GM12878 (cell line): ENCODE measurements around the gene NLN. TPM values are rescaled to one million over a fixed set of nuclear protein-coding genes. Genes with fewer than 3 reads are reported as not detected.

Source experiments
- ATAC-seq: fragments of 200-7000 bp; cut with Tn5 transposase; 3 replicates; pipeline ENCODE4 v1.9.1; 2020; ENCODE audit warnings: mild to moderate bottlenecking, moderate library complexity
- BruUV-seq: library from RNA; stranded (reverse); fragments of 400-500 nt; replicated peaks from 2 replicates; lab custom pipeline; 2021; lab: Mats Ljungman, UMichigan
- CTCF ChIA-PET: fragments of 300-600 bp; sonication (Branson Sonifier 250); formaldehyde crosslinking; extraction: SDS; loops from one replicate; lab custom pipeline; 2021; ENCODE audit warnings: inconsistent platforms; lab: Yijun Ruan, JAX
- POLR2A ChIA-PET: fragments of 350-600 bp; formaldehyde crosslinking; extraction: SDS; loops from one replicate; lab custom pipeline; 2021; ENCODE audit warnings: inconsistent platforms; lab: Charles Lee
- RAD21 ChIA-PET: fragments of 300-600 bp; sonication (Branson Sonifier 250); formaldehyde crosslinking; loops from one replicate; lab custom pipeline; 2023; ENCODE audit warnings: antibody characterized with exemption; ENCODE audit not compliant: unreplicated experiment; lab: Charles Lee
- SMC1A ChIA-PET: fragments of 300-600 bp; sonication (Branson Sonifier 250); formaldehyde crosslinking; loops from one replicate; lab custom pipeline; 2023; ENCODE audit not compliant: unreplicated experiment, uncharacterized antibody; lab: Charles Lee
- DNase-seq: peaks from one replicate; pipeline ENCODE4 v3.0.0-alpha.2; 2011; ENCODE audit warnings: low read depth, low spot score
- FAIRE-seq: peaks from 3 replicates; lab custom pipeline; 2011; peaks lifted over from hg19 to GRCh38; lab: Jason Lieb, UNC
- H2AFZ ChIP-seq: 2 replicates; pipeline ENCODE4 v1.6.0; 2011; ENCODE audit warnings: low read depth, low read length, control low read depth; ENCODE audit not compliant: control insufficient read depth
- H3K27ac ChIP-seq: 2 replicates; pipeline ENCODE4 v1.5.1; 2011; ENCODE audit warnings: control low read depth; ENCODE audit not compliant: control insufficient read depth, insufficient read depth
- H3K27me3 ChIP-seq, 2 experiments: replicated peaks in 1 of 2; 2 replicates each; pipeline versions ENCODE4 v1.6.0 to v1.6.1; 2011; ENCODE audit warnings: low read length in 1 of 2; ENCODE audit not compliant: control insufficient read depth in 2 of 2, insufficient read depth in 2 of 2
- H3K36me3 ChIP-seq, 2 experiments: 2 replicates each; pipeline ENCODE4 v1.5.1; 2011; ENCODE audit warnings: low read length in 1 of 2; ENCODE audit not compliant: control insufficient read depth in 2 of 2, insufficient read depth in 2 of 2
- H3K4me1 ChIP-seq: 2 replicates; pipeline ENCODE4 v1.6.1; 2011; ENCODE audit warnings: mild to moderate bottlenecking, low read length, moderate library complexity, mixed read lengths; ENCODE audit not compliant: control insufficient read depth, insufficient read depth
- H3K4me2 ChIP-seq: 2 replicates; pipeline ENCODE4 v1.6.0; 2011; ENCODE audit warnings: control low read depth; ENCODE audit not compliant: control insufficient read depth, insufficient read depth
- H3K4me3 ChIP-seq: fragments of 200-600 bp; sonication (generic); 2 replicates; pipeline ENCODE4 v1.5.1; 2016
- H3K79me2 ChIP-seq: 2 replicates; pipeline ENCODE4 v1.6.0; 2011; ENCODE audit warnings: low read length; ENCODE audit not compliant: control insufficient read depth, insufficient read depth
- H3K9ac ChIP-seq: 2 replicates; pipeline ENCODE4 v1.8.0; 2011; ENCODE audit warnings: low read length, control low read depth, mixed read lengths; ENCODE audit not compliant: control insufficient read depth, insufficient read depth
- H3K9me3 ChIP-seq: replicated peaks from 3 replicates; pipeline ENCODE4 v1.5.1; 2011; ENCODE audit warnings: mild to moderate bottlenecking, low read length; ENCODE audit not compliant: control insufficient read depth, insufficient read depth
- H4K20me1 ChIP-seq: 2 replicates; pipeline ENCODE4 v1.6.0; 2011; ENCODE audit not compliant: control insufficient read depth, insufficient read depth
- ASH2L ChIP-seq: fragments of 300-600, 200-600 bp; sonication (generic); IDR thresholded peaks from 2 replicates; pipeline ENCODE4 v1.6.1; 2017; ENCODE audit warnings: low read depth, mild to moderate bottlenecking, borderline replicate concordance
- BACH1 ChIP-seq: fragments of 450-650 bp; IDR thresholded peaks from 2 replicates; pipeline ENCODE4 v1.6.1; 2017; ENCODE audit warnings: mild to moderate bottlenecking, borderline replicate concordance
- BHLHE40 ChIP-seq, 2 experiments: fragments of 450-650 bp in 1 of 2; IDR thresholded peaks; 2 replicates each; pipeline ENCODE4 v1.6.1; 2011 to 2017; ENCODE audit warnings: low read depth in 2 of 2, borderline replicate concordance in 1 of 2, improper control_type of control experiment in 1 of 2, low read length in 1 of 2, mild to moderate bottlenecking in 1 of 2
- CBFB ChIP-seq: IDR thresholded peaks from 2 replicates; pipeline ENCODE4 v1.6.1; 2016; ENCODE audit warnings: antibody characterized with exemption, low read depth
- CEBPB ChIP-seq, 2 experiments: fragments of 150-350 bp in 1 of 2; IDR thresholded peaks; 2 replicates each; pipeline ENCODE4 v1.6.1; 2012 to 2014; ENCODE audit warnings: low read depth in 2 of 2, low read length in 2 of 2, borderline replicate concordance in 1 of 2, inconsistent platforms in 1 of 2
- CREB1 ChIP-seq: IDR thresholded peaks from 2 replicates; pipeline ENCODE4 v1.6.1; 2012; ENCODE audit warnings: low read depth, mild to moderate bottlenecking, inconsistent platforms
- FOXK2 ChIP-seq: fragments of 450-650 bp; IDR thresholded peaks from 2 replicates; pipeline ENCODE4 v1.6.1; 2017; ENCODE audit warnings: mild to moderate bottlenecking, moderate library complexity
- MTA2 ChIP-seq: fragments of 450-650 bp; IDR thresholded peaks from 2 replicates; pipeline ENCODE4 v1.6.1; 2016; ENCODE audit warnings: low read depth, mild to moderate bottlenecking, moderate library complexity
- NFIC ChIP-seq: IDR thresholded peaks from 2 replicates; pipeline ENCODE4 v1.6.1; 2012; ENCODE audit warnings: low read depth, mild to moderate bottlenecking, inconsistent platforms, low read length, moderate library complexity
- NFYB ChIP-seq: IDR thresholded peaks from 2 replicates; pipeline ENCODE4 v1.6.1; 2011; ENCODE audit warnings: low read depth, mild to moderate bottlenecking, low read length, improper control_type of control experiment, moderate library complexity; ENCODE audit not compliant: insufficient read depth
- RCOR1 ChIP-seq: conservative IDR thresholded peaks from 2 replicates; pipeline ENCODE4 v1.6.1; 2012; ENCODE audit warnings: low read depth, low read length, improper control_type of control experiment
- RFX5 ChIP-seq: IDR thresholded peaks from 2 replicates; pipeline ENCODE4 v1.6.1; 2011; ENCODE audit warnings: low read depth, low read length, improper control_type of control experiment
- TARDBP ChIP-seq: IDR thresholded peaks from 2 replicates; pipeline ENCODE4 v1.6.1; 2016; ENCODE audit warnings: borderline replicate concordance
- TBL1XR1 ChIP-seq: IDR thresholded peaks from 2 replicates; pipeline ENCODE4 v1.6.1; 2012; ENCODE audit warnings: low read depth, low read length, improper control_type of control experiment
- TCF3 ChIP-seq: IDR thresholded peaks from 2 replicates; pipeline ENCODE4 v1.6.1; 2012; ENCODE audit warnings: low read depth, mild to moderate bottlenecking, low read length, borderline replicate concordance; ENCODE audit not compliant: insufficient read depth
- ZBED1 ChIP-seq: IDR thresholded peaks from 2 replicates; pipeline ENCODE4 v1.6.1; 2016; ENCODE audit warnings: borderline replicate concordance
- ZNF274 ChIP-seq: IDR thresholded peaks from one replicate; pipeline ENCODE4 v1.8.0; 2011; ENCODE audit not compliant: insufficient read length, insufficient read depth
- ZZZ3 ChIP-seq: IDR thresholded peaks from 2 replicates; pipeline ENCODE4 v1.6.1; 2011; ENCODE audit warnings: low read depth; ENCODE audit not compliant: control insufficient read depth, insufficient read length
- WGBS: methylation state at CpG from one replicate; pipeline ENCODE4 v1.1.6; 2016; ENCODE audit warnings: low lambda C conversion rate; ENCODE audit not compliant: insufficient replicate concordance, insufficient coverage; ENCODE audit errors: missing lambda C conversion rate; 5-methylcytosine and 5-hydroxymethylcytosine counted together
- in situ Hi-C: fragments of 300-500 bp; cut with MboI; formaldehyde crosslinking; loops from 9 replicates; pipeline ENCODE4 v1.14.3; 2018; ENCODE audit warnings: mixed read lengths
- intact Hi-C: fragments of 100-400 bp; cut with micrococcal nuclease; formaldehyde crosslinking; loops from one replicate; pipeline ENCODE4 v1.14.2; 2022; ENCODE audit not compliant: unreplicated experiment
- polyA plus RNA-seq, 11 experiments: library from polyadenylated mRNA; depleted of rRNA in 4 of 11; unstranded in 6 of 11; stranded (reverse) in 5 of 11; fragments of >200 nt; fragmentation: Nextera tagmentation in 4 of 11; fragmentation: Illumina TruSeq in 1 of 11; extraction: Ambion mirVana in 4 of 11; extraction: Trizol in 1 of 11; gene quantifications; 1 replicate in 1 of 11; 2 replicates in 10 of 11; pipeline versions ENCODE4 v1.2.1 to v1.2.3, GENCODE V29; 2011 to 2016; ENCODE audit warnings: inconsistent platforms in 2 of 11, missing spikeins in 2 of 11, low read depth in 1 of 11
- total RNA-seq, 4 experiments: library from RNA; depleted of rRNA in 3 of 4; stranded (reverse); fragments of >200 nt in 3 of 4; fragmentation: Illumina TruSeq in 1 of 4; extraction: Trizol in 1 of 4; gene quantifications; 2 replicates each; pipeline versions ENCODE4 v1.2.1 to v1.2.3, GENCODE V29; 2013 to 2021
- TF ChIP-seq, protein P1 (sequence below): fragments of 450-650 bp; formaldehyde crosslinking; IDR thresholded peaks from 2 replicates; pipeline ENCODE4 v1.4.0; 2020; ENCODE audit warnings: mild to moderate bottlenecking, moderate library complexity
- TF ChIP-seq, protein P2 (sequence below): fragments of 450-650 bp; IDR thresholded peaks from 2 replicates; pipeline ENCODE4 v1.6.1; 2018; ENCODE audit warnings: borderline replicate concordance, mild to moderate bottlenecking; ENCODE audit not compliant: partially characterized antibody

NLN gene
- total and polyA plus RNA-seq, 10 of the 15 experiments (the other 5 are each of a cell fraction or from before 2014, with no cell fraction given), result 6.8 to 56.9 (median 33.3) TPM

DNA sequence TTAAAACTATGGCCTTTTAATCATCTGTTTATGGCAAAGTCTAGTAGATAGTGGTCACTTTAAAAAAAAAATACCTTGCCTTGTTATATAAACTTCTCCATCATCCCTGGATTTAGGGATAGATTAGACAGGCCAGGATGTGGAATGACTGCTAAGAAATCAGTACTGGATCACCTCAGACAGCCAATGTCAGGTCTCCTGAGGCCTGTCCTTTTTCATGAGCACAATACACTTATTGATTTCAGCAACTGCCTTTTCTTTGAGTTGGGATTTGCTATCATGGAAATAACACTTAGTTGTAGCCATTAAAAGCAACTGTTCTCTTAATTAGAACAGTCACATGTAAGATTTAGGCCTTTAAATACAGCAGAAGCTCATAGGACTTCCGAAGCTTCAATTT is 77.9 kb downstream of the NLN start:
- Histone ChIP-seq H3K9me3 (peaks cover 11% of the 10 kb centered on the region; the same call in 2 of the 3 replicates), H3K27me3 (no peaks in the 10 kb centered on the region), H2AFZ (no peak overlapping the region), H3K9ac (no peak overlapping the region), H3K4me3 (no peak overlapping the region), H3K36me3 (no peaks in the 10 kb centered on the region; a peak in 1 of 4 replicates), H3K79me2 (no peaks in the 10 kb centered on the region), H3K4me1 (no peaks in the 10 kb centered on the region), H4K20me1 (no peaks in the 10 kb centered on the region), H3K27ac (no peak overlapping the region), H3K4me2 (no peak overlapping the region)
- intact Hi-C loops (no loop called here), in situ Hi-C loops (no loop called here)
- DNase-seq (no peak), ATAC-seq (no peak), FAIRE-seq (no peak)
- BruUV-seq, result no TSS peak
- ChIA-PET CTCF (interaction anchor here (1.5 kb wide), 1 partner anchor 9 kb away, joined by 4 read pairs; no protein-coding TSS in a partner anchor), SMC1A (interaction anchor here (1.7 kb wide), 1 partner anchor 12 kb away, joined by 4 read pairs; no protein-coding TSS in a partner anchor), RAD21 (no interaction called here), POLR2A (no interaction called here)
- TF ChIP-seq CEBPB (IDR thresholded peaks at IDR 0.05; ENCODE audit: borderline replicate concordance in 1 of 2, low read depth in 2 of 2, low read length in 2 of 2), result no peak
- TF ChIP-seq TBL1XR1, result no peak
- TF ChIP-seq NFYB, result no peak
- no peak for TF ChIP-seq RFX5
- no peak for TF ChIP-seq ASH2L
- TF ChIP-seq TCF3, result no peak
- TF ChIP-seq MTA2, result no peak
- TF ChIP-seq, protein P1, sequence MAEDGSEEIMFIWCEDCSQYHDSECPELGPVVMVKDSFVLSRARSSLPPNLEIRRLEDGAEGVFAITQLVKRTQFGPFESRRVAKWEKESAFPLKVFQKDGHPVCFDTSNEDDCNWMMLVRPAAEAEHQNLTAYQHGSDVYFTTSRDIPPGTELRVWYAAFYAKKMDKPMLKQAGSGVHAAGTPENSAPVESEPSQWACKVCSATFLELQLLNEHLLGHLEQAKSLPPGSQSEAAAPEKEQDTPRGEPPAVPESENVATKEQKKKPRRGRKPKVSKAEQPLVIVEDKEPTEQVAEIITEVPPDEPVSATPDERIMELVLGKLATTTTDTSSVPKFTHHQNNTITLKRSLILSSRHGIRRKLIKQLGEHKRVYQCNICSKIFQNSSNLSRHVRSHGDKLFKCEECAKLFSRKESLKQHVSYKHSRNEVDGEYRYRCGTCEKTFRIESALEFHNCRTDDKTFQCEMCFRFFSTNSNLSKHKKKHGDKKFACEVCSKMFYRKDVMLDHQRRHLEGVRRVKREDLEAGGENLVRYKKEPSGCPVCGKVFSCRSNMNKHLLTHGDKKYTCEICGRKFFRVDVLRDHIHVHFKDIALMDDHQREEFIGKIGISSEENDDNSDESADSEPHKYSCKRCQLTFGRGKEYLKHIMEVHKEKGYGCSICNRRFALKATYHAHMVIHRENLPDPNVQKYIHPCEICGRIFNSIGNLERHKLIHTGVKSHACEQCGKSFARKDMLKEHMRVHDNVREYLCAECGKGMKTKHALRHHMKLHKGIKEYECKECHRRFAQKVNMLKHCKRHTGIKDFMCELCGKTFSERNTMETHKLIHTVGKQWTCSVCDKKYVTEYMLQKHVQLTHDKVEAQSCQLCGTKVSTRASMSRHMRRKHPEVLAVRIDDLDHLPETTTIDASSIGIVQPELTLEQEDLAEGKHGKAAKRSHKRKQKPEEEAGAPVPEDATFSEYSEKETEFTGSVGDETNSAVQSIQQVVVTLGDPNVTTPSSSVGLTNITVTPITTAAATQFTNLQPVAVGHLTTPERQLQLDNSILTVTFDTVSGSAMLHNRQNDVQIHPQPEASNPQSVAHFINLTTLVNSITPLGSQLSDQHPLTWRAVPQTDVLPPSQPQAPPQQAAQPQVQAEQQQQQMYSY (CRISPR knock-in tag), result no peak
- no peak for TF ChIP-seq BHLHE40 (IDR thresholded peaks at IDR 0.05; ENCODE audit: borderline replicate concordance in 1 of 2, low read depth in 2 of 2, low read length in 1 of 2)
- no peak for TF ChIP-seq NFIC
- TF ChIP-seq CBFB, result no peak
- no peak for TF ChIP-seq RCOR1
- no peak for TF ChIP-seq ZBED1
- no peak for TF ChIP-seq ZNF274
- TF ChIP-seq FOXK2, result no peak
- TF ChIP-seq, protein P2, sequence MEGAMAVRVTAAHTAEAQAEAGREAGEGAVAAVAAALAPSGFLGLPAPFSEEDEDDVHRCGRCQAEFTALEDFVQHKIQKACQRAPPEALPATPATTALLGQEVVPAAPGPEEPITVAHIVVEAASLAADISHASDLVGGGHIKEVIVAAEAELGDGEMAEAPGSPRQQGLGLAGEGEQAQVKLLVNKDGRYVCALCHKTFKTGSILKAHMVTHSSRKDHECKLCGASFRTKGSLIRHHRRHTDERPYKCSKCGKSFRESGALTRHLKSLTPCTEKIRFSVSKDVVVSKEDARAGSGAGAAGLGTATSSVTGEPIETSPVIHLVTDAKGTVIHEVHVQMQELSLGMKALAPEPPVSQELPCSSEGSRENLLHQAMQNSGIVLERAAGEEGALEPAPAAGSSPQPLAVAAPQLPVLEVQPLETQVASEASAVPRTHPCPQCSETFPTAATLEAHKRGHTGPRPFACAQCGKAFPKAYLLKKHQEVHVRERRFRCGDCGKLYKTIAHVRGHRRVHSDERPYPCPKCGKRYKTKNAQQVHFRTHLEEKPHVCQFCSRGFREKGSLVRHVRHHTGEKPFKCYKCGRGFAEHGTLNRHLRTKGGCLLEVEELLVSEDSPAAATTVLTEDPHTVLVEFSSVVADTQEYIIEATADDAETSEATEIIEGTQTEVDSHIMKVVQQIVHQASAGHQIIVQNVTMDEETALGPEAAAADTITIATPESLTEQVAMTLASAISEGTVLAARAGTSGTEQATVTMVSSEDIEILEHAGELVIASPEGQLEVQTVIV, result no peak
- no peak for TF ChIP-seq ZZZ3
- TF ChIP-seq BACH1, result no peak
- TF ChIP-seq CREB1, result no peak
- TF ChIP-seq TARDBP, result no peak
- whole genome bisulfite sequencing, result 100% methylated on average over 1 of the region's 1 CpG
